Left ventricle myocardium inferior (tissue), 1 donor: Measurements from ENCODE around the gene AKIP1. TPM values are rescaled to one million over a fixed set of nuclear protein-coding genes. Genes with fewer than 3 reads are reported as not detected.
"Not testable (repeated sequence)": the region's sequence is repeated elsewhere in the genome, so short reads cannot be mapped to it uniquely, and the experiment has no call there.

Source experiments
- DNase-seq: peaks from one replicate; pipeline ENCODE4 v3.0.0-alpha.2; 2020
- H3K27ac ChIP-seq: fragments of 200-600 bp; replicated peaks from 2 replicates; pipeline ENCODE4 v1.8.0; 2021
- H3K27me3 ChIP-seq: fragments of 200-600 bp; 2 replicates; pipeline ENCODE4 v1.8.0; 2021; ENCODE audit warnings: low read depth
- H3K36me3 ChIP-seq: fragments of 200-600 bp; 2 replicates; pipeline ENCODE4 v1.8.0; 2021
- H3K4me1 ChIP-seq: fragments of 200-600 bp; 2 replicates; pipeline ENCODE4 v1.8.0; 2021
- H3K4me3 ChIP-seq: fragments of 200-600 bp; 2 replicates; pipeline ENCODE4 v1.8.0; 2021; ENCODE audit warnings: mild to moderate bottlenecking, moderate library complexity
- H3K9me3 ChIP-seq: fragments of 200-600 bp; replicated peaks from 2 replicates; pipeline ENCODE4 v1.8.0; 2021
- CTCF ChIP-seq: fragments of 200-600 bp; IDR thresholded peaks from 2 replicates; pipeline ENCODE4 v1.8.0; 2021; ENCODE audit warnings: antibody characterized with exemption, mild to moderate bottlenecking, borderline replicate concordance
- intact Hi-C: fragments of 100-400 bp; cut with micrococcal nuclease; formaldehyde crosslinking; loops from one replicate; pipeline ENCODE4 v1.11.0; 2022
- total RNA-seq: library from RNA; stranded (reverse); fragmentation: NEBNext Ultra II Directional; extraction: Animal tissue kit (Norgen Biotek cat#: 25700); gene quantifications from one replicate; pipeline ENCODE4 v1.2.1, GENCODE V29; 2021
- donor health status: DM: no; HTN: yes; CAD: no; lungs with severe emphysema.

The AKIP1 gene
- total RNA-seq, 1 donor from 2014 or later, result 30.1 TPM

- H3K27me3 ChIP-seq, result no peaks in the 10 kb centered on the region
- DNase-seq, result no peak
- no peak overlapping the region for H3K27ac ChIP-seq
- H3K4me3 ChIP-seq, result no peak overlapping the region
- H3K36me3 ChIP-seq, result no peaks in the 10 kb centered on the region
- TF ChIP-seq CTCF, result no peak
- H3K4me1 ChIP-seq, result no peaks in the 10 kb centered on the region
- H3K9me3 ChIP-seq, result peaks cover 6% of the 10 kb centered on the region
- intact Hi-C loops, result no loop called here
Measured at GRCh38 chr11:8886322-8886721, 24.7 kb upstream of the AKIP1 start.

- H3K9me3 ChIP-seq, intact Hi-C loops, H3K36me3 ChIP-seq, H3K27me3 ChIP-seq, H3K27ac ChIP-seq, DNase-seq, H3K4me3 ChIP-seq, H3K4me1 ChIP-seq: not testable (repeated sequence)
Measured at GRCh38 chr11:8891185-8891584, 19.8 kb upstream of the AKIP1 start.

- Histone ChIP-seq H3K27me3 (no peaks in the 10 kb centered on the region), H3K4me3 (no peak overlapping the region), H3K4me1 (no peaks in the 10 kb centered on the region), H3K36me3 (no peaks in the 10 kb centered on the region), H3K27ac (no peak overlapping the region), H3K9me3 (peaks cover 38% of the 10 kb centered on the region)
- no peak for TF ChIP-seq CTCF
- no peak for DNase-seq
- intact Hi-C loops, result no loop called here
Measured at GRCh38 chr11:8899119-8899753, 11.8 kb upstream of the AKIP1 start.

GRCh38 chr11:8905528-8906165 is 5.3 kb upstream of the AKIP1 start:
- Histone ChIP-seq H3K27me3 (no peaks in the 10 kb centered on the region), H3K27ac (peak overlapping the region; percentile 33), H3K4me1 (peaks cover 9% of the 10 kb centered on the region), H3K9me3 (peaks cover 8% of the 10 kb centered on the region), H3K36me3 (no peaks in the 10 kb centered on the region), H3K4me3 (no peak overlapping the region)
- no peak for DNase-seq
- no peak for TF ChIP-seq CTCF
- intact Hi-C loops, result no loop called here

- no peak for TF ChIP-seq CTCF
- Histone ChIP-seq H3K36me3 (no peaks in the 10 kb centered on the region), H3K27me3 (no peaks in the 10 kb centered on the region), H3K4me3 (peak overlapping the region; percentile 1), H3K4me1 (peaks cover 20% of the 10 kb centered on the region), H3K27ac (no peak overlapping the region), H3K9me3 (peaks cover 5% of the 10 kb centered on the region)
- DNase-seq, result no peak
- intact Hi-C loops, result no loop called here
Measured at GRCh38 chr11:8907116-8907515, 3.9 kb upstream of the AKIP1 start.

GRCh38 chr11:8908099-8908498 is 2.9 kb upstream of the AKIP1 start:
- H3K27me3 ChIP-seq, result no peaks in the 10 kb centered on the region
- no peak overlapping the region for H3K4me3 ChIP-seq
- no peaks in the 10 kb centered on the region for H3K36me3 ChIP-seq
- no peaks in the 10 kb centered on the region for H3K9me3 ChIP-seq
- intact Hi-C loops, result no loop called here
- H3K27ac ChIP-seq, result no peak overlapping the region
- DNase-seq, result no peak
- peaks cover 28% of the 10 kb centered on the region for H3K4me1 ChIP-seq
- no peak for TF ChIP-seq CTCF
